H1 (cell line): Measurements from ENCODE around the gene ZNF775. TPM values are rescaled to one million over a fixed set of nuclear protein-coding genes. Genes with fewer than 3 reads are reported as not detected.
A peak's percentile ranks its signal among the peaks of the same experiment; 100 is the strongest.

Experiments used
- CTCF ChIA-PET: fragments of 300-600 bp; sonication (Branson Sonifier 250); formaldehyde crosslinking; loops from one replicate; lab custom pipeline; 2021; ENCODE audit not compliant: partially characterized antibody; lab: Charles Lee
- POLR2A ChIA-PET: fragments of 300-600 bp; sonication (Branson Sonifier 250); formaldehyde crosslinking; loops from one replicate; lab custom pipeline; 2021; ENCODE audit warnings: inconsistent platforms; ENCODE audit not compliant: partially characterized antibody; lab: Charles Lee
- DNase-seq, 2 experiments: peaks; one replicate each; pipeline versions ENCODE4 v3.0.0 to v3.0.0-alpha.2; 2010 to 2022; ENCODE audit warnings: low spot score in 2 of 2, low read depth in 1 of 2, mixed read lengths in 1 of 2
- FAIRE-seq: peaks from 2 replicates; lab custom pipeline; 2011; peaks lifted over from hg19 to GRCh38; lab: Jason Lieb, UNC
- H2AFZ ChIP-seq: 2 replicates; pipeline ENCODE4 v1.8.1; 2012; ENCODE audit warnings: low read length, inconsistent platforms
- H2AK5ac ChIP-seq: 2 replicates; pipeline ENCODE4 v1.6.1; 2013; ENCODE audit warnings: low read depth, low read length
- H2BK120ac ChIP-seq: replicated peaks from 2 replicates; pipeline ENCODE3; 2013; ENCODE audit warnings: low read depth, low read length, inconsistent platforms
- H2BK12ac ChIP-seq: 2 replicates; pipeline ENCODE4 v1.6.1; 2013; ENCODE audit warnings: low read depth, low read length
- H2BK15ac ChIP-seq: 2 replicates; pipeline ENCODE4 v1.6.1; 2013; ENCODE audit warnings: low read length
- H2BK20ac ChIP-seq: 2 replicates; pipeline ENCODE4 v1.6.1; 2013; ENCODE audit warnings: low read length
- H2BK5ac ChIP-seq: 2 replicates; pipeline ENCODE4 v1.6.1; 2013; ENCODE audit warnings: low read depth, low read length
- H3K14ac ChIP-seq: 2 replicates; pipeline ENCODE4 v1.6.1; 2013; ENCODE audit warnings: inconsistent platforms; ENCODE audit not compliant: insufficient read length
- H3K18ac ChIP-seq: 2 replicates; pipeline ENCODE4 v1.6.1; 2013; ENCODE audit warnings: low read length; ENCODE audit errors: extremely low read depth
- H3K23ac ChIP-seq: 2 replicates; pipeline ENCODE4 v1.6.1; 2013; ENCODE audit warnings: inconsistent platforms; ENCODE audit not compliant: insufficient read length
- H3K23me2 ChIP-seq: 2 replicates; pipeline ENCODE4 v1.6.1; 2013; ENCODE audit warnings: low read depth, low read length
- H3K27ac ChIP-seq: 2 replicates; pipeline ENCODE4 v1.6.1; 2011; ENCODE audit warnings: low read depth, low read length, inconsistent platforms
- H3K27me3 ChIP-seq, 4 experiments: replicated peaks in 1 of 4; 1 replicate in 1 of 4; 2 replicates in 3 of 4; pipeline versions ENCODE4 v1.6.1 to v1.8.1; 2011 to 2013; ENCODE audit warnings: low read length in 3 of 4, mild to moderate bottlenecking in 3 of 4, inconsistent platforms in 2 of 4, mixed read lengths in 2 of 4, moderate library complexity in 1 of 4; ENCODE audit not compliant: control insufficient read depth in 3 of 4, insufficient read depth in 3 of 4; ENCODE audit errors: extremely low read depth in 1 of 4
- H3K36me3 ChIP-seq, 4 experiments: 2 replicates each; pipeline versions ENCODE4 v1.6.1 to v1.8.1; 2011 to 2013; ENCODE audit warnings: mild to moderate bottlenecking in 4 of 4, low read length in 3 of 4, moderate library complexity in 2 of 4, control low read depth in 1 of 4, inconsistent platforms in 1 of 4; ENCODE audit not compliant: insufficient read depth in 4 of 4, control insufficient read depth in 2 of 4
- H3K4ac ChIP-seq: replicated peaks from 2 replicates; pipeline ENCODE3; 2013; ENCODE audit warnings: low read length, low read depth, mixed read lengths, inconsistent platforms; ENCODE audit not compliant: insufficient read length
- H3K4me1 ChIP-seq, 4 experiments: replicated peaks in 1 of 4; 1 replicate in 1 of 4; 2 replicates in 3 of 4; pipeline versions ENCODE4 v1.6.1 to v1.8.1; 2011 to 2013; ENCODE audit warnings: low read length in 3 of 4, inconsistent platforms in 2 of 4, mixed read lengths in 1 of 4; ENCODE audit not compliant: insufficient read depth in 4 of 4, control insufficient read depth in 3 of 4
- H3K4me2 ChIP-seq, 2 experiments: 2 replicates each; pipeline versions ENCODE4 v1.6.1 to v1.8.1; 2011 to 2013; ENCODE audit warnings: low read depth in 2 of 2, low read length in 2 of 2, control low read depth in 1 of 2, inconsistent platforms in 1 of 2, mild to moderate bottlenecking in 1 of 2; ENCODE audit not compliant: insufficient read depth in 1 of 2
- H3K4me3 ChIP-seq, 4 experiments: fragments of 200-600, 300-600 bp in 1 of 4; sonication (generic), shearing (Covaris generic), sonication (Bioruptor Twin) in 1 of 4; 2 replicates each; pipeline versions ENCODE4 v1.5.1 to v1.8.1; 2011 to 2016; ENCODE audit warnings: low read length in 4 of 4, low read depth in 3 of 4, control low read depth in 2 of 4, inconsistent platforms in 2 of 4, mild to moderate bottlenecking in 2 of 4, mixed read lengths in 1 of 4, moderate library complexity in 1 of 4; ENCODE audit not compliant: insufficient read depth in 2 of 4; ENCODE audit errors: extremely low read depth in 1 of 4
- H3K56ac ChIP-seq: replicated peaks from 2 replicates; pipeline ENCODE3; 2013; ENCODE audit warnings: low read depth, mild to moderate bottlenecking, mixed read lengths, low read length, inconsistent platforms; ENCODE audit not compliant: insufficient read length
- H3K79me1 ChIP-seq: 2 replicates; pipeline ENCODE4 v1.6.1; 2013; ENCODE audit warnings: low read depth, low read length, control low read depth
- H3K79me2 ChIP-seq, 2 experiments: 2 replicates each; pipeline versions ENCODE4 v1.6.1 to v1.8.1; 2012 to 2013; ENCODE audit warnings: low read length in 2 of 2, mild to moderate bottlenecking in 2 of 2, inconsistent platforms in 1 of 2; ENCODE audit not compliant: insufficient read depth in 2 of 2, control insufficient read depth in 1 of 2
- H3K9ac ChIP-seq, 4 experiments: replicated peaks in 1 of 4; 1 replicate in 1 of 4; 2 replicates in 3 of 4; pipeline versions ENCODE4 v1.6.1 to v1.8.1; 2011 to 2013; ENCODE audit warnings: low read depth in 3 of 4, low read length in 3 of 4, control low read depth in 2 of 4, mild to moderate bottlenecking in 2 of 4, moderate library complexity in 2 of 4, inconsistent platforms in 1 of 4; ENCODE audit errors: extremely low read depth in 1 of 4
- H3K9me3 ChIP-seq, 2 experiments: 2 replicates each; pipeline versions ENCODE4 v1.6.1 to v1.8.1; 2012 to 2013; ENCODE audit warnings: mild to moderate bottlenecking in 2 of 2, moderate library complexity in 2 of 2, control low read depth in 1 of 2, inconsistent platforms in 1 of 2, low read depth in 1 of 2, low read length in 1 of 2, mixed read lengths in 1 of 2; ENCODE audit not compliant: insufficient read depth in 2 of 2
- H4K20me1 ChIP-seq, 2 experiments: replicated peaks in 1 of 2; 2 replicates each; pipeline versions ENCODE3 to v1.8.1; 2011 to 2013; ENCODE audit warnings: inconsistent platforms in 2 of 2, low read length in 2 of 2, mild to moderate bottlenecking in 1 of 2; ENCODE audit not compliant: insufficient read depth in 2 of 2, control insufficient read depth in 1 of 2
- H4K5ac ChIP-seq: 2 replicates; pipeline ENCODE4 v1.6.1; 2013; ENCODE audit warnings: low read length, low read depth, mixed read lengths, inconsistent platforms; ENCODE audit not compliant: insufficient read length
- H4K8ac ChIP-seq: 2 replicates; pipeline ENCODE4 v1.8.0; 2013; ENCODE audit warnings: mild to moderate bottlenecking, moderate library complexity, low read length, inconsistent platforms; ENCODE audit not compliant: insufficient read depth; ENCODE audit errors: extremely low read depth
- H4K91ac ChIP-seq: replicated peaks from 2 replicates; pipeline ENCODE3; 2013; ENCODE audit warnings: low read length, mixed read lengths, inconsistent platforms; ENCODE audit not compliant: insufficient read length
- CREB1 ChIP-seq: IDR thresholded peaks from 2 replicates; pipeline ENCODE4 v1.6.1; 2012; ENCODE audit warnings: inconsistent platforms
- EP300 ChIP-seq, 2 experiments: IDR thresholded peaks; 1 replicate in 1 of 2; 2 replicates in 1 of 2; pipeline ENCODE4 v1.6.1; 2011 to 2012; ENCODE audit warnings: low read depth in 2 of 2, low read length in 2 of 2, mild to moderate bottlenecking in 2 of 2, borderline replicate concordance in 1 of 2, inconsistent platforms in 1 of 2, moderate library complexity in 1 of 2
- HDAC2 ChIP-seq, 2 experiments: fragments of 300-600 bp in 1 of 2; sonication (generic) in 1 of 2; IDR thresholded peaks; 2 replicates each; pipeline ENCODE4 v1.6.1; 2011 to 2012; ENCODE audit warnings: low read depth in 2 of 2, low read length in 2 of 2, mild to moderate bottlenecking in 2 of 2, moderate library complexity in 2 of 2, borderline replicate concordance in 1 of 2, inconsistent platforms in 1 of 2
- RAD21 ChIP-seq, 2 experiments: IDR thresholded peaks in 1 of 2; conservative IDR thresholded peaks in 1 of 2; 2 replicates each; pipeline ENCODE4 v1.6.1; 2011; ENCODE audit warnings: low read depth in 2 of 2, low read length in 2 of 2, improper control_type of control experiment in 1 of 2, inconsistent platforms in 1 of 2, mild to moderate bottlenecking in 1 of 2, moderate library complexity in 1 of 2
- RBBP5 ChIP-seq: IDR thresholded peaks from 2 replicates; pipeline ENCODE4 v1.7.1; 2012; ENCODE audit warnings: low read depth, mild to moderate bottlenecking, inconsistent platforms, low read length, moderate library complexity, borderline replicate concordance
- SP4 ChIP-seq: IDR thresholded peaks from 2 replicates; pipeline ENCODE4 v1.6.1; 2012; ENCODE audit warnings: low read length, inconsistent platforms
- WGBS, 2 experiments: shearing (Covaris generic) in 1 of 2; methylation state at CpG; one replicate each; pipeline versions ENCODE4 v1.1.6 to v1.1.7; 2013 to 2015; ENCODE audit warnings: low lambda C conversion rate in 2 of 2, mixed read lengths in 2 of 2, inconsistent platforms in 1 of 2, low coverage in 1 of 2, missing lambda C conversion rate in 1 of 2; ENCODE audit not compliant: insufficient replicate concordance in 2 of 2, insufficient coverage in 1 of 2, insufficient read length in 1 of 2; ENCODE audit errors: extremely low coverage in 1 of 2, missing lambda C conversion rate in 1 of 2; 5-methylcytosine and 5-hydroxymethylcytosine counted together
- polyA plus RNA-seq, 7 experiments: library from polyadenylated mRNA; depleted of rRNA in 3 of 7; stranded (reverse) in 5 of 7; unstranded in 2 of 7; fragments of >200 nt in 5 of 7; fragments of 200-250 nt in 2 of 7; gene quantifications; 1 replicate in 5 of 7; 2 replicates in 1 of 7; 4 replicates in 1 of 7; pipeline versions ENCODE4 v1.2.1 to v1.2.3, GENCODE V29; 2011 to 2013; ENCODE audit warnings: missing spikeins in 2 of 7, mixed read lengths in 2 of 7
- total RNA-seq: library from RNA; stranded (reverse); fragmentation: NEBNext Ultra II Directional; extraction: Animal tissue kit (Norgen Biotek cat#: 25700); gene quantifications from 2 replicates; pipeline ENCODE4 v1.2.1, GENCODE V29; 2021

ZNF775 gene
- total and polyA plus RNA-seq, 2 of the 8 experiments (the other 6 are each of a cell fraction or from before 2014, with no cell fraction given): 13.6 to 21.5 TPM

GRCh38 chr7:150339409-150339809, 39.7 kb upstream of the ZNF775 start:
- Histone ChIP-seq H3K18ac (no peak overlapping the region), H4K5ac (no peak overlapping the region), H3K27me3 (peaks cover 0 to 24% (median 20%) of the 10 kb centered on the region in 4 experiments; a peak in 6 of 7 replicates), H2AFZ (no peak overlapping the region), H3K4ac (no peak overlapping the region), H3K9me3 (peaks cover 0 to 7% of the 10 kb centered on the region in 2 experiments; a peak in 2 of 4 replicates), H3K79me2 (peaks cover 0 to 22% of the 10 kb centered on the region in 2 experiments; a peak in 2 of 4 replicates), H2BK20ac (0 out of 2 replicates have a peak overlapping the region, but pooled peaks have one; percentile 21), H3K4me2 (peak overlapping the region; percentile 95 to 98), H4K8ac (no peak overlapping the region; the same call in 1 of the 2 replicates), H3K23ac (no peak overlapping the region), H3K4me1 (peaks cover 15 to 66% (median 39%) of the 10 kb centered on the region in 4 experiments), H3K9ac (0 out of 7 replicates have a peak overlapping the region, but pooled peaks of 1 of the 4 experiments have one; percentile 2), H3K23me2 (peaks cover 17% of the 10 kb centered on the region), H3K79me1 (peaks cover 6% of the 10 kb centered on the region), H3K56ac (no peak overlapping the region), H3K4me3 (peak overlapping the region in 1 of 4 experiments; percentile 94; a peak in 2 of 8 replicates), H4K20me1 (peaks cover 9 to 18% of the 10 kb centered on the region in 2 experiments), H2BK12ac (peak overlapping the region; percentile 80; the same call in 1 of the 2 replicates), H2BK5ac (no peak overlapping the region), H3K36me3 (peaks cover 0 to 25% (median 6%) of the 10 kb centered on the region in 4 experiments; a peak in 4 of 8 replicates), H4K91ac (no peak overlapping the region), H2BK120ac (no peak overlapping the region), H3K14ac (no peak overlapping the region), H3K27ac (no peak overlapping the region), H2AK5ac (peak overlapping the region; percentile 60; the same call in 1 of the 2 replicates), H2BK15ac (0 out of 2 replicates have a peak overlapping the region, but pooled peaks have one; percentile 40)
- POLR2A ChIA-PET: interaction anchor here (0.7 to 7.6 kb wide), 10 partner anchors 10 to 79 kb away, joined by 3 to 76 read pairs (median 4); partner anchors contain the start of gene REPIN1
- no peak for FAIRE-seq
- CTCF ChIA-PET: interaction anchor here (0.9 to 1.7 kb wide), 5 partner anchors 18 to 559 kb away, joined by 3 to 5 read pairs (median 3); a partner anchor contains a TSS
- 79% methylated on average over 9 of the region's 9 CpGs; no CpG with 5 or more reads in 1 of the 2 experiments for WGBS, 2 experiments
- no peak for TF ChIP-seq RBBP5
- no peak for TF ChIP-seq HDAC2 (IDR thresholded peaks at IDR 0.05; ENCODE audit: borderline replicate concordance in 1 of 2, low read depth in 2 of 2, low read length in 2 of 2)
- TF ChIP-seq EP300 (IDR thresholded peaks at IDR 0.05; ENCODE audit: borderline replicate concordance in 1 of 2, low read depth in 2 of 2, low read length in 2 of 2): no peak
- TF ChIP-seq RAD21 (IDR thresholded peaks at IDR 0.05 in 1 of 2, conservative IDR thresholded peaks at IDR 0.05 in 1 of 2; ENCODE audit: low read depth in 2 of 2, low read length in 2 of 2): no peak
- no peak for TF ChIP-seq SP4
- no peak for TF ChIP-seq CREB1
- DNase-seq: no peak
